Smooth muscle cell (in vitro differentiated cells): ENCODE results near the gene NEK10. TPM values are rescaled to one million over a fixed set of nuclear protein-coding genes. Genes with fewer than 3 reads are reported as not detected.

ENCODE experiments used
- DNase-seq: peaks from one replicate; lab custom pipeline; 2025; ENCODE audit not compliant: unreplicated experiment; lab: John Stamatoyannopoulos, UW
- H2AFZ ChIP-seq: fragments of 200-600 bp; sonication (generic); 2 replicates; pipeline ENCODE4 v1.6.0; 2016; ENCODE audit warnings: antibody characterized with exemption, low read depth, mild to moderate bottlenecking
- H3F3A ChIP-seq: fragments of 200-600 bp; sonication (generic); 2 replicates; pipeline ENCODE4 v1.6.0; 2017; ENCODE audit warnings: antibody characterized with exemption, low read depth
- H3K27ac ChIP-seq: fragments of 200-600 bp; sonication (generic); 2 replicates; pipeline ENCODE4 v1.5.1; 2016; ENCODE audit warnings: low read depth, mild to moderate bottlenecking
- H3K27me3 ChIP-seq: fragments of 200-600 bp; sonication (generic); 2 replicates; pipeline ENCODE4 v1.6.1; 2016; ENCODE audit warnings: low read depth, mild to moderate bottlenecking
- H3K36me3 ChIP-seq: fragments of 200-600 bp; sonication (generic); 2 replicates; pipeline ENCODE4 v1.5.1; 2016; ENCODE audit warnings: low read depth
- H3K4me1 ChIP-seq: fragments of 200-600 bp; sonication (generic); 2 replicates; pipeline ENCODE4 v1.5.1; 2016; ENCODE audit warnings: low read depth
- H3K4me2 ChIP-seq: fragments of 200-600 bp; sonication (generic); 2 replicates; pipeline ENCODE4 v1.6.0; 2016; ENCODE audit warnings: mild to moderate bottlenecking
- H3K4me3 ChIP-seq: fragments of 200-600 bp; sonication (generic); 2 replicates; pipeline ENCODE4 v1.5.1; 2016; ENCODE audit warnings: mild to moderate bottlenecking
- H3K79me2 ChIP-seq: fragments of 200-600 bp; sonication (generic); 2 replicates; pipeline ENCODE4 v1.6.0; 2016; ENCODE audit warnings: low read depth, mild to moderate bottlenecking
- H3K9ac ChIP-seq: fragments of 200-600 bp; sonication (generic); 2 replicates; pipeline ENCODE4 v1.6.0; 2016; ENCODE audit warnings: low read depth
- H3K9me3 ChIP-seq: fragments of 200-600 bp; sonication (generic); replicated peaks from 2 replicates; pipeline ENCODE4 v1.5.1; 2016; ENCODE audit warnings: low read depth
- H4K20me1 ChIP-seq: fragments of 200-600 bp; sonication (generic); 2 replicates; pipeline ENCODE4 v1.6.0; 2016; ENCODE audit warnings: low read depth
- WGBS: methylation state at CpG from one replicate; pipeline ENCODE4 v1.1.7; 2016; ENCODE audit warnings: low lambda C conversion rate; 5-methylcytosine and 5-hydroxymethylcytosine counted together
- polyA plus RNA-seq: library from polyadenylated mRNA; unstranded; fragments of >200 nt; fragmentation: Nextera tagmentation; extraction: Ambion mirVana; gene quantifications from 2 replicates; pipeline ENCODE4 v1.2.1, GENCODE V29; 2016
- total RNA-seq: library from RNA; depleted of rRNA; stranded (reverse); fragments of >200 nt; gene quantifications from 2 replicates; pipeline ENCODE4 v1.2.3, GENCODE V29; 2014
- TF ChIP-seq, protein P1 (sequence below): fragments of 200-600 bp; sonication (generic); IDR thresholded peaks from 2 replicates; pipeline ENCODE4 v1.5.1; 2017; ENCODE audit warnings: borderline replicate concordance, mild to moderate bottlenecking, antibody characterized with exemption; ENCODE audit not compliant: insufficient read depth, poor library complexity, severe bottlenecking

The NEK10 gene
- total and polyA plus RNA-seq, 2 experiments from 2014 or later: 2.7 TPM; not detected in 1

DNA sequence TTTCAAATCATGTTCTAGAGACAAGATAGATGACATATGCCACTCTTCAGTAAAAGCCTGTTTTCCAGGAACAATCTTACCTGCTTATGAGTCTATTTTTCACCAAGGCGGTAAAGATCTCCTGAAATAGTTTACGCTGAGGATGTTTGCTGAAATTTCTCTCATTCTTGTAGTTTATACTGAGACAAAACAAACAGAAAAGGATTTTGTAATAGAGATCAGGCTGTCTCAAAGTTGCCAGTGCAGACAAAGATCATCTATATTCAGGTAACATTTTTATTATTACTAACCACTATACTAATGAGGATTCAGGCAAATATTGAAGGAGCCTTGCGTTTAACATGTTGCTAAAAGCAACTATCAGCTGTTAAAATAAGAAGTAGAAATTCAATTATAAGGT is 25.0 kb downstream of the NEK10 start:
- Histone ChIP-seq H3K27ac (no peak overlapping the region), H3K9ac (no peak overlapping the region), H3K79me2 (no peaks in the 10 kb centered on the region), H3K4me2 (no peak overlapping the region), H3K27me3 (no peaks in the 10 kb centered on the region), H3K4me3 (no peak overlapping the region), H4K20me1 (no peaks in the 10 kb centered on the region), H2AFZ (no peak overlapping the region), H3K9me3 (no peaks in the 10 kb centered on the region), H3K4me1 (no peaks in the 10 kb centered on the region), H3K36me3 (no peaks in the 10 kb centered on the region), H3F3A (no peaks in the 10 kb centered on the region)
- TF ChIP-seq, protein P1, sequence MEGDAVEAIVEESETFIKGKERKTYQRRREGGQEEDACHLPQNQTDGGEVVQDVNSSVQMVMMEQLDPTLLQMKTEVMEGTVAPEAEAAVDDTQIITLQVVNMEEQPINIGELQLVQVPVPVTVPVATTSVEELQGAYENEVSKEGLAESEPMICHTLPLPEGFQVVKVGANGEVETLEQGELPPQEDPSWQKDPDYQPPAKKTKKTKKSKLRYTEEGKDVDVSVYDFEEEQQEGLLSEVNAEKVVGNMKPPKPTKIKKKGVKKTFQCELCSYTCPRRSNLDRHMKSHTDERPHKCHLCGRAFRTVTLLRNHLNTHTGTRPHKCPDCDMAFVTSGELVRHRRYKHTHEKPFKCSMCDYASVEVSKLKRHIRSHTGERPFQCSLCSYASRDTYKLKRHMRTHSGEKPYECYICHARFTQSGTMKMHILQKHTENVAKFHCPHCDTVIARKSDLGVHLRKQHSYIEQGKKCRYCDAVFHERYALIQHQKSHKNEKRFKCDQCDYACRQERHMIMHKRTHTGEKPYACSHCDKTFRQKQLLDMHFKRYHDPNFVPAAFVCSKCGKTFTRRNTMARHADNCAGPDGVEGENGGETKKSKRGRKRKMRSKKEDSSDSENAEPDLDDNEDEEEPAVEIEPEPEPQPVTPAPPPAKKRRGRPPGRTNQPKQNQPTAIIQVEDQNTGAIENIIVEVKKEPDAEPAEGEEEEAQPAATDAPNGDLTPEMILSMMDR: no peak
- 94% methylated on average over 3 of the region's 3 CpGs for WGBS
- no peak for DNase-seq

DNA sequence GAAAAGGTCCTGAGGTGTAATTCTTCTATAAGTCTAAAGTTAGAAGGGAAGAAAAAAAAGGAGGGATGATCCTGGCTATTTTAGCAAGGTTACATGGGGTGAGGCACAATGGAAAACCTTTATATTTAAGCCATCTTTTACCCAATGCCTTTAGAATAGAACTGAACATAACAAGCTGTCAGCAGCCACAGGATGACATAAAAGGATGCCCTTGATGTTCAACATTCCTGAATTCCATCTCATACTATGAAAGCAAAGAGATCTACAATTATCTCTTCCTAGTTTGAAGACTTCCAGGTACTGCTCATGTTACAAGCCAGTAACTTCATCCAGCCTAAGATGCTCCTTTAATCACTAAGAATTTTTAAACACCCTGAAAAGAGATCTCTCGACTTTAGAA is 26.9 kb downstream of the NEK10 start:
- WGBS: 77% methylated on average over 1 of the region's 1 CpG
- no peaks in the 10 kb centered on the region for H3F3A ChIP-seq
- no peaks in the 10 kb centered on the region for H3K79me2 ChIP-seq
- no peak overlapping the region for H3K4me2 ChIP-seq
- H3K36me3 ChIP-seq: no peaks in the 10 kb centered on the region
- H2AFZ ChIP-seq: no peak overlapping the region
- no peak overlapping the region for H3K4me3 ChIP-seq
- H3K27me3 ChIP-seq: no peaks in the 10 kb centered on the region
- DNase-seq: no peak
- no peak overlapping the region for H3K9ac ChIP-seq
- H3K9me3 ChIP-seq: no peaks in the 10 kb centered on the region
- H4K20me1 ChIP-seq: no peaks in the 10 kb centered on the region
- H3K27ac ChIP-seq: no peak overlapping the region
- TF ChIP-seq, protein P1: no peak
- no peaks in the 10 kb centered on the region for H3K4me1 ChIP-seq

DNA sequence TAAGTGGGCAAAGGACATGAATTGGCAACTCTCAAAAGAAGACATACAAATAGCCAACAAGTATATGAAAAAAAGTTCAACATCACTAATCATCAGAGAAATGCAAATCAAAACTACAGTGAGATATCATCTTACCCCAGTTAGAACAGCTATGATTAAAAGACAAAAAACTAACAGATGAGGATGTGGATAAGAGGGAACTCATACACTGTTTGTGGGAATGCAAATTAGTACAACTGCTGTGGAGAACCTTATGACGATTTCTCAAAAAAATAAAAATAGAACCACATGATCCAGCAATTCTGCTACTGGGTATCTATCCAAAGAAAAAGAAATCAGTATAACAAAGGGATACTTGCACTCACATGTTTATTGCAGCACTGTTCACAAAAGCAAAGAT is 28.6 kb downstream of the NEK10 start:
- Histone ChIP-seq H3K79me2 (no peaks in the 10 kb centered on the region), H3K4me3 (no peak overlapping the region), H3K27ac (no peak overlapping the region), H3K9ac (no peak overlapping the region), H3K4me1 (no peaks in the 10 kb centered on the region), H3F3A (no peaks in the 10 kb centered on the region), H3K36me3 (no peaks in the 10 kb centered on the region), H4K20me1 (no peaks in the 10 kb centered on the region), H3K27me3 (no peaks in the 10 kb centered on the region), H3K9me3 (no peaks in the 10 kb centered on the region), H2AFZ (no peak overlapping the region), H3K4me2 (no peak overlapping the region)
- 96% methylated on average over 1 of the region's 1 CpG for WGBS
- no peak for DNase-seq
- TF ChIP-seq, protein P1: no peak

DNA sequence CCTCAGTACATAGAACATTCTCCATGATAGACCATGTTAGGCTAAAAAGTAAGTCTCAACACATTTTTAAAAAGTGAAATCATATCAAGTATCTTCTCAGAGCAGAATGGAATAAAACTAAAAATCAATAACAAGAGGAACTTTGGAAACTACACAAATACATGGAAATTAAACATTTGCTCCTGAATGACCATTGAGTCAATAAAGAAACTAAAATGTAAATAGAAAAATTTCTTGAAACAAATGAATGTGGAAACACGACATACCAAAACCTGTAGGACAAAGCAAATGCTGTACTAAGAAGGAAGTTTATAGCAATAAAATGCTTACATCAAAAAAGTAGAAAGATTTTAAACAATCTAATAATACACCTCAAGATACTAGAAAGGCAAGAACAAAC is 33.6 kb downstream of the NEK10 start:
- no peak overlapping the region for H2AFZ ChIP-seq
- no peak overlapping the region for H3K9ac ChIP-seq
- H3K27ac ChIP-seq: no peak overlapping the region
- H3K4me3 ChIP-seq: no peak overlapping the region
- H3K9me3 ChIP-seq: no peaks in the 10 kb centered on the region
- H3K27me3 ChIP-seq: no peaks in the 10 kb centered on the region
- H4K20me1 ChIP-seq: no peaks in the 10 kb centered on the region
- TF ChIP-seq, protein P1: no peak
- no peaks in the 10 kb centered on the region for H3K36me3 ChIP-seq
- H3K4me1 ChIP-seq: no peaks in the 10 kb centered on the region
- no peak overlapping the region for H3K4me2 ChIP-seq
- H3F3A ChIP-seq: no peaks in the 10 kb centered on the region
- 88% methylated on average over 1 of the region's 1 CpG for WGBS
- DNase-seq: no peak
- H3K79me2 ChIP-seq: no peaks in the 10 kb centered on the region
